Brain microvascular endothelial cell (primary cell): ENCODE results near the gene DDHD1.
"Not testable (repeated sequence)": the region's sequence is repeated elsewhere in the genome, so short reads cannot be mapped to it uniquely, and the experiment has no call there.

Source experiments
- DNase-seq: peaks from one replicate; pipeline ENCODE4 v3.0.0-alpha.2; 2020
- H3K27ac ChIP-seq: fragments of 250-450 bp; sonication (Bioruptor Pico); 2 replicates; pipeline ENCODE4 v1.5.1; 2020; ENCODE audit warnings: mild to moderate bottlenecking, moderate library complexity
- H3K27me3 ChIP-seq: fragments of 250-450 bp; sonication (Bioruptor Pico); replicated peaks from 2 replicates; pipeline ENCODE4 v1.5.1; 2020; ENCODE audit warnings: mild to moderate bottlenecking
- H3K36me3 ChIP-seq: fragments of 250-450 bp; sonication (Bioruptor Pico); replicated peaks from 2 replicates; pipeline ENCODE4 v1.5.1; 2020; ENCODE audit warnings: mild to moderate bottlenecking
- H3K4me3 ChIP-seq: 2 replicates; pipeline ENCODE4 v1.5.1; 2011; ENCODE audit warnings: low read depth, mild to moderate bottlenecking, control low read depth, low read length, moderate library complexity
- in situ Hi-C: cut with HindIII; loops from 2 replicates; pipeline ENCODE4 v1.10.0; 2017; ENCODE audit warnings: low sequenced_read_pairs, low pct_ligation_motif_present
- TF ChIP-seq, protein P1 (sequence below): IDR thresholded peaks from 2 replicates; pipeline ENCODE4 v1.5.1; 2011; ENCODE audit warnings: low read depth, mild to moderate bottlenecking, moderate library complexity, low read length, control low read depth, inconsistent platforms; ENCODE audit errors: missing control alignments

The DDHD1 gene

DNA sequence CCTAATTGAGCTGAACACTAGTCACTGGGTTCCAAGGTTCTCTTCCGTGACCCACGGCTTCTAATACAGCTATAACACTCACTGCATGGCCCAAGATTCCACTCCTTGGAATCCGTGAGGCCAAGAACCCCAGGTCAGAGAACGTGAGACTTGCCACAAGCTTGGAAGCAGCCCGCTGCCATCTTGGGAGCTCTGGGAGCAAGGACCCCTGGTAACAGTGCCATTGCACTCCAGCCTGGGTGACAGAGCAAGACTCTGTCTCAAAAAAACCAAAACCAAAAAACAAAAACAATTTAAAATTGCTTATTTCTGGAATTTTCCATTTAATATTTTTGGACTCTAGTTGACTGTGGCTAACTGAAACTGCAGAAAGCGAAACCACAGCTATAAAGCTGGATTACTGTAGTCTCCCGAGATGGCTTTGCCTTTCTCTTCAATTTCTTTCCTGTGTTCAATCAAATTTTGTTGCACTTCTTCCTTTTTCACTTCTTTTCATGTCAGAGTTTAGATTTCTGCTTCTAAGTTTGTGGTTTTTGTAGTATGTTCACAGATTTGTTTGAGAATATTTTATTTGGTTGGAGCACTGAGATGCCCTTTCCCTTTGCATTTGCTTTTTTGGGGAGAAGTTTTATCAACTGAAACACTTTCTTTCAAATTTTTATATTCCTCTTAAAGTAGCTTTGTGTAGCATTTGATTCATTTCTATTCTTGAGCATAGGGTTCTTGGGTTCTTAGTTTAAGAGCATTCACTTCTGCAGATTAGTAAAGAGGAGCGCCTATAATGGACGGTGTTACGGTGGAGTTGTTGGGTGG lies 44.6 kb downstream of the DDHD1 start:
- TF ChIP-seq, protein P1, sequence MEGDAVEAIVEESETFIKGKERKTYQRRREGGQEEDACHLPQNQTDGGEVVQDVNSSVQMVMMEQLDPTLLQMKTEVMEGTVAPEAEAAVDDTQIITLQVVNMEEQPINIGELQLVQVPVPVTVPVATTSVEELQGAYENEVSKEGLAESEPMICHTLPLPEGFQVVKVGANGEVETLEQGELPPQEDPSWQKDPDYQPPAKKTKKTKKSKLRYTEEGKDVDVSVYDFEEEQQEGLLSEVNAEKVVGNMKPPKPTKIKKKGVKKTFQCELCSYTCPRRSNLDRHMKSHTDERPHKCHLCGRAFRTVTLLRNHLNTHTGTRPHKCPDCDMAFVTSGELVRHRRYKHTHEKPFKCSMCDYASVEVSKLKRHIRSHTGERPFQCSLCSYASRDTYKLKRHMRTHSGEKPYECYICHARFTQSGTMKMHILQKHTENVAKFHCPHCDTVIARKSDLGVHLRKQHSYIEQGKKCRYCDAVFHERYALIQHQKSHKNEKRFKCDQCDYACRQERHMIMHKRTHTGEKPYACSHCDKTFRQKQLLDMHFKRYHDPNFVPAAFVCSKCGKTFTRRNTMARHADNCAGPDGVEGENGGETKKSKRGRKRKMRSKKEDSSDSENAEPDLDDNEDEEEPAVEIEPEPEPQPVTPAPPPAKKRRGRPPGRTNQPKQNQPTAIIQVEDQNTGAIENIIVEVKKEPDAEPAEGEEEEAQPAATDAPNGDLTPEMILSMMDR, result no peak
- no peak for DNase-seq
- Histone ChIP-seq H3K27ac (no peak overlapping the region), H3K4me3 (no peak overlapping the region), H3K27me3 (no peaks in the 10 kb centered on the region), H3K36me3 (no peaks in the 10 kb centered on the region)
- in situ Hi-C loops, result no loop called here

DNA sequence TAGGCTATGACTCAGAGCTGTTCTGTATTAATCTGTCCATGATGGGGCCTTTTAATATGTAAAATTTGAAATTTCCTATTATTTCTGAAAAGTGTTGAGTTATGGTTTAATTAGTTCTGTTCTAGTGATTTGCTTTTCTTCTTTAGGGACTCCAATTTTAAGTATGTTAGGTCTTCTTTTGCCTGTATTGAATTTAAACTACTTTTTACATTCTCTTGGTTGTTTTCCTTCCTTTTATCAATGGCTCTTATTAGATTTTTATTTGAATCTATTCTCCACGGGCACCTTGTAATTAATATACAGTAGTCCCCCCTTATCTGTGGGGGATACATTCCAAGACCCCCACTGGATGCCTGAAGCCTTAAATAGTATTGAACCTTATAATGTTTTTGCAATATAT lies 46.4 kb downstream of the DDHD1 start:
- H3K27ac ChIP-seq, result no peak overlapping the region
- TF ChIP-seq, protein P1, result no peak
- in situ Hi-C loops, result no loop called here
- no peaks in the 10 kb centered on the region for H3K27me3 ChIP-seq
- no peak overlapping the region for H3K4me3 ChIP-seq
- H3K36me3 ChIP-seq, result no peaks in the 10 kb centered on the region
- no peak for DNase-seq

DNA sequence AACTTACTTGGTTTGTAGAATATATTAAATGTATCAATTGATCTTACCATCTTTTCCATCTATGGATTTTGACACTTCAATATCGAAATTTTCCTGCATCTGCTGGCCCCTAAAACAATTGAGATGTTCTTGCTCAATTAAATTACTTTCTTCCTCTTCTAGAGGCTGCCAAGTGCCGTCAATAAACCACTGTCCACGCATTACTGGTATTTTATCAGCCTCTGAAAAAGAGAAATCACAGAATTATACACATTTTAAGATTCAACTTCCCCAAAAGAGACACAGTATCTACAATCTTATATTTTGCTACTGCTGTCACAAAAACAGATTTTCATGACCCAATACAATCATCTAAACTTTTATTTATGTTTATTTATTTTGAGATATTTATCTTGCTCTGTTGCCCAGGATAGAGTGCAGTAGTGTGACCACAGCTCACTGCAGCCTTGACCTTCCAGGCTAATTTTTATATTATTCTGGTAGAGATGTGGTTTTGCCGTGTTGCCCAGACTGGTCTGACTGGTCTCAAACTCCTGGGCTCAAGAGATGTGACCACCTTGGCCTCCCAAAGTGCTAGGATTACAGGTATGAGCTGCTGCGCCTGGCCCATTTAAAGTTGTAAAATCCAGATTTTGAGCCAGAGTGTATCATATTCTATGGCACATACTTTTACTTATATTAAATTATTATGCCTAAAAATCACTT lies 49.3 kb downstream of the DDHD1 start:
- no peak overlapping the region for H3K27ac ChIP-seq
- H3K27me3 ChIP-seq, result no peaks in the 10 kb centered on the region
- in situ Hi-C loops, result no loop called here
- no peak for DNase-seq
- H3K4me3 ChIP-seq, result no peak overlapping the region
- TF ChIP-seq, protein P1, result no peak
- no peaks in the 10 kb centered on the region for H3K36me3 ChIP-seq

DNA sequence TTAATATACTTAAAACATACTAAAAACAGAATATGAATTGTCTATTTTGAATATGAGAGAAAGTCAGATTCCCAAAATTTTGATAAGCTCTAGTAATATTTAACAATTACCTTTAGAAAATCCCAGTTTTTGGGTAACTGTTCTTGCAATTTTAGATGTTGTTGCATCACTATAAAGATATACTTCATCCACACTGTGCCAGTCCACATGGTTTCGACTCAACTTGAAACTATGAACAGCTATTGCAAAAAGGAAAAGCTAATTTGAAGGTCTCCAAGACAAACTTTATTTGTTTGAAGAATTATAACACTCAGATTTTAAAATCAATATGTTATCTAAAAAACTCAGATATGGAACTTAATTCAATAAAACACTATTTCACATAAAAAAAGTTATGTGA lies 59.9 kb downstream of the DDHD1 start:
- Histone ChIP-seq H3K27me3 (no peaks in the 10 kb centered on the region), H3K27ac (no peak overlapping the region), H3K36me3 (no peaks in the 10 kb centered on the region), H3K4me3 (no peak overlapping the region)
- TF ChIP-seq, protein P1, result no peak
- DNase-seq, result no peak
- in situ Hi-C loops, result no loop called here

DNA sequence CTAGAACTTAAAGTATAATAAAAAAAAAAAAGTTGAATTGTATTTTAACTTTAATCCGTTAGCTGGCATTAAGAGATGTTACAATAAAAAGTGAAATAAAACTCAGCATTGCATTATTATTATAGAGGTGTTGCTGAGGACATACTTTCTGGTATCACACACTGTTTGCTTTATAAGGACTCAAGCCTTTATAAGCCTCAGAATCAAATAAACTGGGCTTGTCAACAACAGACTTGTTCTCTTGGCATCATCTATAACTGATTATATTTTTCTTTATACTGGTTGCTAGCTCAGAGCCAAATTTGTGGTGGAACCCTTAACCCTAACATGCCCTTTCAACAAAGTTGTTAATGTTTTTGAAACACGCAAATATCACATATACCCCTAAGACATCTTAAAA lies 62.3 kb downstream of the DDHD1 start:
- H3K4me3 ChIP-seq, result no peak overlapping the region
- TF ChIP-seq, protein P1, result no peak
- no peaks in the 10 kb centered on the region for H3K36me3 ChIP-seq
- no peaks in the 10 kb centered on the region for H3K27me3 ChIP-seq
- H3K27ac ChIP-seq, result no peak overlapping the region
- no peak for DNase-seq
- in situ Hi-C loops, result no loop called here

DNA sequence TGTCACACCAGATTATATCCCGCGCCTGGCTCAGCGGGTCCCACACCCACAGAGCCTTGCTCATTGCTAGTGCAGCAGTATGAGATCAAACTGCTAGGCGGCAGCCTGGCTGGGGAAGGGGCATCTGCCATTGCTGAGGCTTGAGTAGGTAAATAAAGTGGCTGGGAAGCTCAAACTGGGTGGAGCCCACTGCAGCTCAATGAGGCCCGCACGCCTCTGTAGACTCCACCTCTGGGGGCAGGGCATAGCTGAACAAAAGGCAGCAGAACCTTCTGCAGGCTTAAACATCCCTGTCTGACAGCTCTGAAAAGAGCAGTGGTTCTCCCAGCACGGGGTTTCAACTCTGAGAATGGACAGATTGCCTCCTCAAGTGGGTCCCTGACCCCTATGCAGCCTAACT lies 68.2 kb downstream of the DDHD1 start:
- H3K27ac ChIP-seq, H3K4me3 ChIP-seq, H3K27me3 ChIP-seq, H3K36me3 ChIP-seq, in situ Hi-C loops, DNase-seq: not testable (repeated sequence)
